Fibroblast of villous mesenchyme (primary cell): ENCODE measurements around the gene OCA2. TPM values are rescaled to one million over a fixed set of nuclear protein-coding genes. Genes with fewer than 3 reads are reported as not detected.
"Not testable (repeated sequence)": the region's sequence is repeated elsewhere in the genome, so short reads cannot be mapped to it uniquely, and the experiment has no call there.

Experiments
- DNase-seq: peaks from one replicate; pipeline ENCODE4 v3.0.0-alpha.2; 2010; ENCODE audit warnings: low read depth
- H3K4me3 ChIP-seq: 2 replicates; pipeline ENCODE4 v1.5.1; 2011; ENCODE audit warnings: low read depth, mild to moderate bottlenecking, low read length
- CTCF ChIP-seq: IDR thresholded peaks from 2 replicates; pipeline ENCODE4 v1.5.1; 2012; ENCODE audit warnings: low read depth, mild to moderate bottlenecking, low read length; ENCODE audit not compliant: insufficient read depth
- total RNA-seq: library from RNA; depleted of rRNA; stranded (reverse); fragments of >200 nt; gene quantifications from 2 replicates; pipeline ENCODE4 v1.2.3, GENCODE V29; 2012

OCA2 gene
- total RNA-seq, 1 donor = not detected

- H3K4me3 ChIP-seq = no peak overlapping the region
- no peak for TF ChIP-seq CTCF
- no peak for DNase-seq
Observed at GRCh38 chr15:27850050-27850449, 249.1 kb downstream of the OCA2 start.

- not testable (repeated sequence) for DNase-seq, H3K4me3 ChIP-seq
Observed at GRCh38 chr15:27848936-27849335, 250.2 kb downstream of the OCA2 start.

- H3K4me3 ChIP-seq = no peak overlapping the region
- no peak for DNase-seq
Observed at GRCh38 chr15:27847775-27848710, 251.1 kb downstream of the OCA2 start.

GRCh38 chr15:27846722-27847395 is 252.3 kb downstream of the OCA2 start:
- DNase-seq = no peak
- no peak for TF ChIP-seq CTCF
- H3K4me3 ChIP-seq = no peak overlapping the region

More at GRCh38 chr15:27847775-27848710, 251.1 kb downstream of the OCA2 start:
- TF ChIP-seq CTCF = no peak

GRCh38 chr15:27845535-27846369 is 253.4 kb downstream of the OCA2 start:
- no peak overlapping the region for H3K4me3 ChIP-seq
- TF ChIP-seq CTCF = no peak
- DNase-seq = no peak

- peak; percentile 1 for DNase-seq
- no peak overlapping the region for H3K4me3 ChIP-seq
- TF ChIP-seq CTCF = no peak
Observed at GRCh38 chr15:27844018-27844666, 255.0 kb downstream of the OCA2 start.
